T1000 (cell line): Measurements from ENCODE around the gene LIPT1.
A peak's percentile ranks its signal among the peaks of the same experiment; 100 is the strongest.
"Not testable (repeated sequence)": the region's sequence is repeated elsewhere in the genome, so short reads cannot be mapped to it uniquely, and the experiment has no call there.

Source experiments
- DNase-seq: peaks from one replicate; lab custom pipeline; 2025; ENCODE audit warnings: mixed read lengths; lab: John Stamatoyannopoulos, UW

Gene LIPT1

GRCh38 chr2:99180755-99181623 is 26.2 kb downstream of the LIPT1 start, which contains the start of the genes MITD1 and MRPL30:
TSS of gene MITD1 (minus strand) at chr2:99181058. CDS start at chr2:99180981, 77 bp downstream.
TSS of gene MRPL30 (plus strand) at chr2:99181184. CDS start at chr2:99186204, 5,020 bp downstream.
- peak; percentile 87 for DNase-seq

- no peak for DNase-seq
Measured at GRCh38 chr2:99181624-99182000, 26.8 kb downstream of the LIPT1 start.

- DNase-seq, result no peak
Measured at GRCh38 chr2:99183025-99183424, 28.3 kb downstream of the LIPT1 start.

DNA sequence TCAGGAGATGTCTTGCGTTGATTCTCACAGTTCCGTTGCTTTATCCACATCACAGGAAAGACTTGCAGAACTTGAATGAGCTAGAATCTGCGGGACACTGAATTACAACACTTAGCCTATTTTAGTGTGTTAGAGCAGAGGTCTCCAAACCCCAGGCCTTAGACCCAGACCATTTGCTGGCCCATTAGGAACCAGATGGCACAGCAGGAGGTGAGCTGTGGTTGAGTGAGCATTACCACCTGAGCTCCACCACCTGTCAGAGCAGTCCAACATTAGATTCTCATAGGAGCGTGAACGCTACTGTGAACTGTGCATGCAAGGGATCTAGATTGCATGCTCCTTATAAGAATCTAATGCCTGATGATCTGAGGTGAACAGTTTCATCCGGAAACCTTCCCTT is 30.0 kb downstream of the LIPT1 start:
- DNase-seq, result no peak

DNA sequence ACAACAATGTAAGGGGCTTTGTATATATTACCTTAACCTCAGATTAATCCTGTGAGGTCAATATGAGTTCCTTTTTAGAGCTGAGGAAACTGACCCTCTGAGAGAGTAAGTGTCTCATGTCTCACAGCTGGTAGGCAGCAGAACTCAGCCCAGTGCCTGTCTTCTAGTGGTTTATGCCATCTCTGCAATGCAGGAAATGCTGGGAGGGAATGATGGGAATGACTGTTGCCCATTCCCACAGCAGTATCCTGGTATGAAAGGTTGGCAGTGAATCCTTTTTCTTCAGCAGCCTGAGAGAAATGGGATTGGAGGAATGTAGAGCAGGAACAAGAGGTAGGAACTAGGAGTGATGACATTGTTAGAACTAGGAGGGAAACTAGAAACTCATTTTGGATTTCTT is 32.2 kb downstream of the LIPT1 start:
- DNase-seq, result no peak

DNA sequence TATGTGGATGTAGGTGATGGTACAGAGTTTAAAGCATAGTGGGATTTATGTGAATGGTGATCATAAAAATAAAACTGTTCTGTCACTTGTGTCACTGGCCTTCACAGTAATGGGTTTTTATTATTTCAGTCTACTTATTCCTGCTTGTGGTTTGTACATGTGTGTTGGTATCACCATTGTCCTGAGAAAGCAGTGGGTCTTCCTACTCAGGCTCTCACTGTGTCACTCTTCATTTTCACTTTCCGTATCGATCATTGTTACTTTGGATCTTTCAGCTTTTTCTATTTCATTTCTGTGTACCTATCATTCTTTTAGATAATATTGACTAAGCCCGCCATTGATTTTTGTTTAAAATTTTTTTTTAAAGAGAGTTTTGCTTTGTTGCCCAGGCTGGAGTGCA is 33.6 kb downstream of the LIPT1 start:
- no peak for DNase-seq

GRCh38 chr2:99190548-99190947 is 35.8 kb downstream of the LIPT1 start:
- DNase-seq, result no peak

GRCh38 chr2:99192364-99192763 is 37.6 kb downstream of the LIPT1 start:
- not testable (repeated sequence) for DNase-seq

GRCh38 chr2:99198103-99198841 is 43.5 kb downstream of the LIPT1 start:
- no peak for DNase-seq

DNA sequence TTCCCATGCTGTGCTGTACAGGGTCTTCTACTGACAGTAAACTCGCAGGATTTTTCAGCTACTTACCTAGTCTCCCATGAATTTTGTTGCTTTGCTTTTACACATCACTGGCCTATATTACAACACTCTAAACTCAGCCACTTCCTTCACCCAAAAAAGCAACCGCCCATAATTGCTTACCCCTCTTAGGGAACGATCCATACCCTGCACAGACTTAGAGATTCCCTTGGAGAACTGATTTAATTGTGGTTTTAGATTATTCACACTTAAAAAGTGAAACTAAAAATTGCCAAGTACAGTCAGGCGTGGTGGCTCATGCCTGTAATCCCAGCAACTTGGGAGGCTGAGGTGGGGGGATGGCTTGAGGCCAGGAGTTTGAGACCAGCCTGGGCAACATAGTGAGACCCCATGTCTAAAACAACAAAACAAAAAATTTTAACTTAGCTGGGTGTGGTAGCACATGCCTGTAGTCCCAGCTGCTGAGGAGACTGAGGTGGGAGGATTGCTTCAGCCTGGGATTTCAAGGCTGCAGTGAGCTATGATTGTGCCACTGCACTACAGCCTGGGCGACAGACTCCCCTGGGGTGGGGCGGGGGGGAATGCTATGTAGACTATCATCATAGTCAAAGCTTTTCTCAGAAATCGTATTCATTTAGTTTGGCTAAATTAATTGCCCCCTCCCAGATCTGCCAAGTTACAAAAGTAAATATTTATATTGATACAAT is 45.5 kb downstream of the LIPT1 start:
- no peak for DNase-seq

DNA sequence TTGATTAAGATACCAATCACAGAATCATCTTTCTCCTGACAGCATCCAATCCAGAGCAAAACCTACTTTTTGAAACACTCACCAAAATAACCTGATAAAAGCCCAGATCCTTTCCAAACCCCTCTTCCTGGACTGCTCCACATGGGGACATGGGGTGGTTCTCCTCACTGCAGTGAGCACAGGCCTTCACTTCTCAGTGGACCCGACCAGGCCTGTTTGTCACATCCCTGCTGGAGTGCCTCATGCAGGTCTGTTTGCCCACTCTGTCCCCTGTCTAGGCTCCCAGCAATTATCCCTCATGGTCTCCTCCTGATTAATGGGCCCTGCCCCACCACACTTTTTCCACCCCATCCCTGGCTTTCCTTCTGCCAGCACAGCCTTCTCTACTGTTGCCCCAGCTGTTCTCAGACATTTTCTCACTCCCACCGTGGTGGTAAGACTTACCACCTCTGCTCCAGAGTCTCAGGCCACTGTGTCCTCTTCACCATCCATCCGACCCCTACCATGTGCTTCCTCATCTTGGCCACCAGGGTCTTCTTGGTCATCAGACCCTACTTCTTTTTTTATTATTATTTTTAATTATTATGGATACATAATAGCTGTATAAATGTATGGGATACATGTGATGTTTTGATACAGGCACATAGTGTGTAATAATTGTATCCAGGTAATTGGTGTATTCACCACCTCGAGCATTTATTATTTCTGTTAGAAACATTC is 47.4 kb downstream of the LIPT1 start:
- no peak for DNase-seq

DNA sequence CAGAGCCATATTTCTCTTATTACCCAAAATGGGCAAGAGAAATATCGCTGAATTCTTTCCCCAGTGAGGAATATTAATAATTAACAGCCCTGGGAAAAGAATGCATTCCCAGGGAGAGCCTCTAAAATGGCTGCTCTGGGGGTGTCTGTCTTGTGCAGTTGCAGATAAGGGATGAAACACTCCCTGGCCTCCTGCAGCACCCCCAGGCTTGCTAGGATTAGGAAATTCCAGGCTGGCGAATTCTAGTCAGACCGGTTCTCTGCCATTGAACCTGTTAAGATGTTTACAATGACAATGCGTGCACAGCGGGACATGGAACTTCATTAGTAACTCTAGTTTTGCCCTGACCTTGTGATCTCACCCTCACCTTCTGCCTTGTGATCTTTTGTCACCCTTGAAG is 50.7 kb downstream of the LIPT1 start:
- DNase-seq, result no peak
